ENCODE results near the gene ZSCAN5B. TPM values are rescaled to one million over a fixed set of nuclear protein-coding genes. Genes with fewer than 3 reads are reported as not detected.

Gene ZSCAN5B
- total RNA-seq, 2 donors from 2014 or later: not detected

DNA sequence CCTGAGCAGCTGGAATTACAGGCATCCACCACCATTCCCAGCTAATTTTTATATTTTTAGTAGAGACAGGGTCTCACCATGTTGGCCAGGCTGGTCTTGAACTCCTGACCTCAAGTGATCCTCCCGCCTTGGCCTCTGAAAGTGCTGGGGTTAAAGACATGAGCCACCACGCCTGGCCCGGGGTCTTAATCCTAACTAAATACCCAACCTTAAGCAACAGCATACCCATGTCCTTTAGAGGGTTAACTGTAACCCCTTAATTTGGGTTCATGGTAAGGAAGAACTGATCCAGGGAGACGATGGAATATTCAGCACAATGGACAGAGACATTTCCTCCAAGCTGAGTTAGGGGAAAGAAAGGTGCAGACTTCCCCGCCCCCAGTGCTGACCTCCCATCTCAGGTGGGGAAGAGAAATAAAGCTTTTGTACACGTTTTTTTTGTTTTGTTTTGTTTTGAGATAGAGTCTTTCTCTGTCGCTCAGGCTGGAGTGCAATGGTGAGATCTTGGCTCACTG, 30.5 kb downstream of the ZSCAN5B start:
- Mint-ChIP-seq H3K27me3 (ENCODE audit: insufficient read depth) (peaks cover 5% of the 10 kb centered on the region), H3K4me1 (no peaks in the 10 kb centered on the region)
- no peaks in the 10 kb centered on the region for H3K36me3 ChIP-seq (ENCODE audit: control insufficient read depth, insufficient read depth, low read length)

GRCh38 chr19:56163097-56163496, 34.5 kb downstream of the ZSCAN5B start:
- H3K9ac ChIP-seq (ENCODE audit: extremely low read depth, low read length, poor library complexity, severe bottlenecking): no peak overlapping the region
- no peaks in the 10 kb centered on the region for H3K9me3 ChIP-seq (ENCODE audit: control insufficient read depth, low read length)
- WGBS, 2 experiments (ENCODE audit: insufficient coverage in 1 of 2, insufficient read length in 1 of 2): 92 to 96% methylated on average over 13 of the region's 13 CpGs
- DNase-seq: no peak
- Mint-ChIP-seq H3K36me3 (ENCODE audit: low read depth) (peaks cover 8% of the 10 kb centered on the region), H3K27me3 (ENCODE audit: insufficient read depth) (no peaks in the 10 kb centered on the region), H3K27ac (no peak overlapping the region), H3K4me1 (no peaks in the 10 kb centered on the region), H3K4me3 (no peak overlapping the region), H3K9me3 (no peaks in the 10 kb centered on the region)
- H3K4me1 ChIP-seq (ENCODE audit: control insufficient read depth, insufficient read depth, low read length): no peaks in the 10 kb centered on the region
- H3K27ac ChIP-seq (ENCODE audit: low read depth, low read length): no peak overlapping the region
- no peak for TF ChIP-seq CTCF (conservative IDR thresholded peaks at IDR 0.05)
- no peak overlapping the region for H3K4me3 ChIP-seq (ENCODE audit: low read length)
- H3K27me3 ChIP-seq (ENCODE audit: control insufficient read depth, insufficient read depth, low read length, poor library complexity, severe bottlenecking): no peaks in the 10 kb centered on the region
- H3K36me3 ChIP-seq (ENCODE audit: control insufficient read depth, insufficient read depth, low read length): peaks cover 11% of the 10 kb centered on the region

More for the DNA sequence above, 30.5 kb downstream of the ZSCAN5B start:
- H3K4me3 ChIP-seq (ENCODE audit: low read length): no peak overlapping the region
- H3K4me3 Mint-ChIP-seq: no peak overlapping the region
- TF ChIP-seq CTCF (conservative IDR thresholded peaks at IDR 0.05): no peak
- WGBS, 2 experiments (ENCODE audit: insufficient coverage in 1 of 2, insufficient read length in 1 of 2): 41 to 42% methylated on average over 3 to 7 of the region's 7 CpGs
- H3K27ac ChIP-seq (ENCODE audit: low read depth, low read length): no peak overlapping the region
- H3K27me3 ChIP-seq (ENCODE audit: control insufficient read depth, insufficient read depth, low read length, poor library complexity, severe bottlenecking): no peaks in the 10 kb centered on the region
- no peaks in the 10 kb centered on the region for H3K9me3 ChIP-seq (ENCODE audit: control insufficient read depth, low read length)
- no peak overlapping the region for H3K27ac Mint-ChIP-seq
- no peak for DNase-seq
- no peak overlapping the region for H3K9ac ChIP-seq (ENCODE audit: extremely low read depth, low read length, poor library complexity, severe bottlenecking)
- H3K36me3 Mint-ChIP-seq (ENCODE audit: low read depth): no peaks in the 10 kb centered on the region
- no peaks in the 10 kb centered on the region for H3K9me3 Mint-ChIP-seq
- H3K4me1 ChIP-seq (ENCODE audit: control insufficient read depth, insufficient read depth, low read length): no peaks in the 10 kb centered on the region

DNA sequence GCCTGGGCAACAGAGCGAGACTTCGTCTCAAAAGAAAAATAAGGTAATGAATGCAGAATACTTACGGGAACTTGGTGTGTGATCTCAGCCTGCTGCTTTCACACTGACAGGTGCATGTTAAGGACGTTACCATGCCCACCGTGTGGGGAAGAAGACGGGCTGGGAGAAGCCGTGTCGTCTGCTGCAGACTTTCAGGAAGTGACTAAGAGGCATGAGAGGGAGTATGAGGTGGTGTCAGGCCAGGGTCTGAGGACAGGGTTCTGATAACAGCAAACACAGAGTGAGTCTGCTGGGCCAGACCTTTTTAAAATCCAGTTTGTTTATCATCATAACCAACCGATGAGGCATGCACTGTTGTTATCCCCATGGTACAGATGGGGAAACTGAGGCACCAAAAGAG, 35.3 kb downstream of the ZSCAN5B start:
- Mint-ChIP-seq H3K27ac (no peak overlapping the region), H3K9me3 (no peaks in the 10 kb centered on the region), H3K4me3 (no peak overlapping the region), H3K36me3 (ENCODE audit: low read depth) (peaks cover 9% of the 10 kb centered on the region), H3K27me3 (ENCODE audit: insufficient read depth) (no peaks in the 10 kb centered on the region), H3K4me1 (no peaks in the 10 kb centered on the region)
- no peak overlapping the region for H3K27ac ChIP-seq (ENCODE audit: low read depth, low read length)
- H3K27me3 ChIP-seq (ENCODE audit: control insufficient read depth, insufficient read depth, low read length, poor library complexity, severe bottlenecking): no peaks in the 10 kb centered on the region
- H3K36me3 ChIP-seq (ENCODE audit: control insufficient read depth, insufficient read depth, low read length): peaks cover 11% of the 10 kb centered on the region
- no peaks in the 10 kb centered on the region for H3K9me3 ChIP-seq (ENCODE audit: control insufficient read depth, low read length)
- DNase-seq: no peak
- WGBS, 2 experiments (ENCODE audit: insufficient coverage in 1 of 2, insufficient read length in 1 of 2): 87 to 93% methylated on average over 7 to 9 of the region's 9 CpGs
- no peak overlapping the region for H3K9ac ChIP-seq (ENCODE audit: extremely low read depth, low read length, poor library complexity, severe bottlenecking)
- H3K4me3 ChIP-seq (ENCODE audit: low read length): no peak overlapping the region
- no peaks in the 10 kb centered on the region for H3K4me1 ChIP-seq (ENCODE audit: control insufficient read depth, insufficient read depth, low read length)
- TF ChIP-seq CTCF (conservative IDR thresholded peaks at IDR 0.05): no peak

All from endodermal cell (in vitro differentiated cells).